GM21390 (cell line): ENCODE data around the gene CCDC178.
A peak's percentile ranks its signal among the peaks of the same experiment; 100 is the strongest.
"Not testable (repeated sequence)": the region's sequence is repeated elsewhere in the genome, so short reads cannot be mapped to it uniquely, and the experiment has no call there.

Experiments
- ATAC-seq: cut with Tn5 transposase; IDR thresholded peaks from one replicate; pipeline ENCODE4 v1.9.1; 2021; ENCODE audit not compliant: unreplicated experiment

Gene CCDC178

GRCh38 chr18:33231474-33232317 lies 208.8 kb downstream of the CCDC178 start:
- peak; percentile 97 for ATAC-seq

- no peak for ATAC-seq
Observed at GRCh38 chr18:33212363-33212762, 228.2 kb downstream of the CCDC178 start.

GRCh38 chr18:33210575-33211189 lies 229.8 kb downstream of the CCDC178 start:
- no peak for ATAC-seq

GRCh38 chr18:33205777-33206176 lies 234.7 kb downstream of the CCDC178 start:
- ATAC-seq: no peak

GRCh38 chr18:33201509-33201926 lies 239.0 kb downstream of the CCDC178 start:
- ATAC-seq: no peak

- no peak for ATAC-seq
Observed at GRCh38 chr18:33195795-33196194, 244.7 kb downstream of the CCDC178 start.

GRCh38 chr18:33194793-33195192 lies 245.7 kb downstream of the CCDC178 start:
- ATAC-seq: no peak

- no peak for ATAC-seq
Observed at GRCh38 chr18:33184958-33185357, 255.6 kb downstream of the CCDC178 start.

- ATAC-seq: no peak
Observed at GRCh38 chr18:33184175-33184574, 256.3 kb downstream of the CCDC178 start.

- no peak for ATAC-seq
Observed at GRCh38 chr18:33183136-33183535, 257.4 kb downstream of the CCDC178 start.

- no peak for ATAC-seq
Observed at GRCh38 chr18:33181016-33181415, 259.5 kb downstream of the CCDC178 start.

- no peak for ATAC-seq
Observed at GRCh38 chr18:33169218-33169617, 271.3 kb downstream of the CCDC178 start.

GRCh38 chr18:33164121-33164520 lies 276.4 kb downstream of the CCDC178 start:
- ATAC-seq: not testable (repeated sequence)

- ATAC-seq: no peak
Observed at GRCh38 chr18:33161131-33161530, 279.4 kb downstream of the CCDC178 start.

- ATAC-seq: no peak
Observed at GRCh38 chr18:33159151-33159550, 281.4 kb downstream of the CCDC178 start.

GRCh38 chr18:33157893-33158292 lies 282.6 kb downstream of the CCDC178 start:
- ATAC-seq: no peak

- ATAC-seq: no peak
Observed at GRCh38 chr18:33156906-33157470, 283.5 kb downstream of the CCDC178 start.

GRCh38 chr18:33154049-33154448 lies 286.5 kb downstream of the CCDC178 start:
- no peak for ATAC-seq

- no peak for ATAC-seq
Observed at GRCh38 chr18:33152376-33152775, 288.1 kb downstream of the CCDC178 start.

- ATAC-seq: not testable (repeated sequence)
Observed at GRCh38 chr18:33147811-33148210, 292.7 kb downstream of the CCDC178 start.

- ATAC-seq: no peak
Observed at GRCh38 chr18:33146014-33146413, 294.5 kb downstream of the CCDC178 start.
